Endothelial cell of umbilical vein (primary cell): Measurements from ENCODE around the gene DRICH1. TPM values are rescaled to one million over a fixed set of nuclear protein-coding genes. Genes with fewer than 3 reads are reported as not detected.

ENCODE experiments used
- BruUV-seq: library from RNA; stranded (reverse); fragments of 400-500 nt; replicated peaks from 2 replicates; lab custom pipeline; 2021; lab: Mats Ljungman, UMichigan
- CTCF ChIA-PET: fragments of 300-600, 350-600 bp; sonication (Branson Sonifier 250); formaldehyde crosslinking; loops from one replicate; lab custom pipeline; 2021; ENCODE audit warnings: antibody characterized with exemption, inconsistent platforms; lab: Charles Lee
- POLR2A ChIA-PET: fragments of 300-600, 350-600 bp; sonication (Branson Sonifier 250); formaldehyde crosslinking; loops from one replicate; lab custom pipeline; 2021; ENCODE audit warnings: antibody characterized with exemption, inconsistent platforms; lab: Charles Lee
- DNase-seq: peaks from one replicate; pipeline ENCODE4 v3.0.0-alpha.2; 2011; ENCODE audit warnings: low read depth, low spot score
- FAIRE-seq: peaks from 2 replicates; lab custom pipeline; 2011; peaks lifted over from hg19 to GRCh38; lab: Jason Lieb, UNC
- H2AFZ ChIP-seq: 2 replicates; pipeline ENCODE4 v1.6.0; 2012; ENCODE audit warnings: low read depth, low read length, control low read depth, inconsistent platforms
- H3K27ac ChIP-seq: 2 replicates; pipeline ENCODE4 v1.5.1; 2011; ENCODE audit warnings: low read depth, mild to moderate bottlenecking, control low read depth, low read length, moderate library complexity; ENCODE audit not compliant: insufficient read depth
- H3K27me3 ChIP-seq, 2 experiments: 2 replicates each; pipeline versions ENCODE4 v1.6.0 to v1.6.1; 2011; ENCODE audit warnings: low read length in 2 of 2, mixed read lengths in 1 of 2; ENCODE audit not compliant: control insufficient read depth in 2 of 2, insufficient read depth in 2 of 2
- H3K36me3 ChIP-seq, 2 experiments: 2 replicates in 1 of 2; 3 replicates in 1 of 2; pipeline ENCODE4 v1.5.1; 2011; ENCODE audit warnings: low read length in 2 of 2, mild to moderate bottlenecking in 1 of 2, moderate library complexity in 1 of 2; ENCODE audit not compliant: control insufficient read depth in 2 of 2, insufficient read depth in 2 of 2; ENCODE audit errors: extremely low read depth in 1 of 2
- H3K4me1 ChIP-seq: 3 replicates; pipeline ENCODE4 v1.5.1; 2011; ENCODE audit warnings: mild to moderate bottlenecking, low read length; ENCODE audit not compliant: control insufficient read depth, insufficient read depth; ENCODE audit errors: extremely low read depth
- H3K4me2 ChIP-seq: 2 replicates; pipeline ENCODE4 v1.6.1; 2011; ENCODE audit warnings: low read length, control low read depth, mixed read lengths; ENCODE audit not compliant: insufficient read depth
- H3K4me3 ChIP-seq, 3 experiments: fragments of 200-600 bp in 1 of 3; sonication (generic), shearing (Covaris generic) in 1 of 3; replicated peaks in 1 of 3; 2 replicates each; pipeline ENCODE4 v1.5.1; 2011 to 2016; ENCODE audit warnings: control low read depth in 3 of 3, low read length in 3 of 3, mild to moderate bottlenecking in 2 of 3, inconsistent platforms in 1 of 3, low read depth in 1 of 3, moderate library complexity in 1 of 3; ENCODE audit not compliant: insufficient read depth in 1 of 3
- H3K79me2 ChIP-seq: 2 replicates; pipeline ENCODE4 v1.6.0; 2012; ENCODE audit warnings: low read length, inconsistent platforms; ENCODE audit not compliant: control insufficient read depth, insufficient read depth
- H3K9ac ChIP-seq: replicated peaks from 2 replicates; pipeline ENCODE3; 2011; ENCODE audit warnings: low read length, control low read depth; ENCODE audit not compliant: insufficient read depth; ENCODE audit errors: extremely low read depth
- H3K9me1 ChIP-seq: replicated peaks from 3 replicates; pipeline ENCODE4 v1.6.0; 2011; ENCODE audit warnings: mild to moderate bottlenecking, low read length; ENCODE audit not compliant: control insufficient read depth, insufficient read depth; ENCODE audit errors: extremely low read depth
- H3K9me3 ChIP-seq: replicated peaks from 2 replicates; pipeline ENCODE4 v1.5.1; 2012; ENCODE audit warnings: low read length, inconsistent platforms; ENCODE audit not compliant: control insufficient read depth, insufficient read depth
- H4K20me1 ChIP-seq: replicated peaks from 2 replicates; pipeline ENCODE3; 2011; ENCODE audit warnings: mild to moderate bottlenecking, low read length; ENCODE audit not compliant: control insufficient read depth, insufficient read depth; ENCODE audit errors: extremely low read depth
- CTCF ChIP-seq, 2 donors: IDR thresholded peaks; 1 replicate in 1 of 2; 2 replicates in 1 of 2; pipeline ENCODE4 v1.5.1; 2011; ENCODE audit warnings: low read length in 2 of 2, mild to moderate bottlenecking in 2 of 2, moderate library complexity in 2 of 2, control low read depth in 1 of 2, inconsistent platforms in 1 of 2, low read depth in 1 of 2; ENCODE audit not compliant: insufficient read depth in 1 of 2; ENCODE audit errors: extremely low read depth in 1 of 2
- GATA2 ChIP-seq: IDR thresholded peaks from 2 replicates; pipeline ENCODE4 v1.7.0; 2011; ENCODE audit warnings: low read depth, mild to moderate bottlenecking, moderate library complexity, mixed read lengths, low read length; ENCODE audit not compliant: insufficient read length, insufficient read depth
- JUN ChIP-seq: IDR thresholded peaks from 2 replicates; pipeline ENCODE4 v1.6.1; 2011; ENCODE audit warnings: borderline replicate concordance, low read depth; ENCODE audit not compliant: insufficient read length, insufficient read depth
- MYC ChIP-seq: IDR thresholded peaks from one replicate; pipeline ENCODE4 v1.6.1; 2011; ENCODE audit warnings: mild to moderate bottlenecking, low read depth, low read length
- dilution Hi-C: fragments of 300-500 bp; cut with MboI; formaldehyde crosslinking; loops from one replicate; pipeline ENCODE4 v1.15.0; 2019; ENCODE audit warnings: low sequenced_read_pairs; ENCODE audit not compliant: extremely low pct_ligation_motif_present
- intact Hi-C: fragments of 100-400 bp; cut with micrococcal nuclease; formaldehyde crosslinking; loops from one replicate; pipeline ENCODE4 v1.10.0; 2022
- polyA plus RNA-seq, 4 experiments: library from polyadenylated mRNA; depleted of rRNA in 3 of 4; stranded (reverse) in 3 of 4; unstranded in 1 of 4; fragments of >200 nt; gene quantifications; 2 replicates each; pipeline versions ENCODE4 v1.2.1 to v1.2.3, GENCODE V29; 2011 to 2012; ENCODE audit warnings: missing spikeins in 1 of 4
- total RNA-seq: library from RNA; stranded (reverse); gene quantifications from 2 replicates; pipeline ENCODE4 v1.2.3, GENCODE V29; 2021

The DRICH1 gene
- total and polyA plus RNA-seq, 2 donors (not counting 3 experiments of a cell fraction or from before 2014, with no cell fraction given), result 0.25 TPM; not detected in 1

GRCh38 chr22:23613193-23613972, 18.7 kb downstream of the DRICH1 start:
- dilution Hi-C loops, result no loop called here
- no TSS peak for BruUV-seq

More at GRCh38 chr22:23613193-23613972, 18.7 kb downstream of the DRICH1 start:
- Histone ChIP-seq H4K20me1 (no peaks in the 10 kb centered on the region), H3K9me1 (no peaks in the 10 kb centered on the region), H3K4me2 (no peak overlapping the region), H2AFZ (no peak overlapping the region), H3K4me1 (no peaks in the 10 kb centered on the region), H3K27ac (no peak overlapping the region), H3K79me2 (no peaks in the 10 kb centered on the region), H3K27me3 (peaks cover 3 to 4% of the 10 kb centered on the region in 2 experiments), H3K4me3 (no peak overlapping the region), H3K36me3 (no peaks in the 10 kb centered on the region), H3K9me3 (no peaks in the 10 kb centered on the region), H3K9ac (no peak overlapping the region)
- ChIA-PET POLR2A (no interaction called here), CTCF (no interaction called here)
- intact Hi-C loops, result no loop called here
- no peak for TF ChIP-seq CTCF (IDR thresholded peaks at IDR 0.05; ENCODE audit: extremely low read depth in 1 of 2, insufficient read depth in 1 of 2, low read depth in 1 of 2, low read length in 2 of 2)
- TF ChIP-seq MYC, result no peak
- no peak for TF ChIP-seq JUN
- no peak for TF ChIP-seq GATA2
- no peak for DNase-seq
- no peak for FAIRE-seq
